ENCODE results near the gene ACRBP. TPM values are rescaled to one million over a fixed set of nuclear protein-coding genes. Genes with fewer than 3 reads are reported as not detected.

Gene ACRBP
- total and polyA plus RNA-seq, 3 donors from 2014 or later = 172 to 715 (median 241) TPM

DNA sequence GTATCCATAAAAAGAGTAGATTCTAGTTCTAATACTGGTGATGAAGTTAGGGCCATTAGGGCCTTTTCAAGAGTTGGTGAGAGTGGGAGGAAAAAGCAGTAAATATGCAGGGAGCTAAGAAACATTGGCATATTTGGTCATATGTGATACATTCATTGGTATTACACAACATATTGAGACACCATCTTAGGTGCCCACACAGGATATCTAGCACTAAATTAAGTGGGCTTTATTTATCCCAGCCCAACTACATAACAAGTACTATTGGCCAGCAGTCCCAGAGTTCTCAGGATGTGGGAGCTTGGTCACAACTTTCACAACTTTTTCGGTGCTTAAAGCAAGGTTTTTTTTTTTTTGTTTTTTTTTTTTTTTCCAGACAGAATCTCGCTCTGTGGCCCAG is 17.7 kb upstream of the ACRBP start:
- no peaks in the 10 kb centered on the region for H3K27me3 ChIP-seq
- intact Hi-C loops (cut with DNase I; ENCODE audit: low total_unique reads) = no loop called here
- H3K9me3 ChIP-seq = no peaks in the 10 kb centered on the region
- no peak overlapping the region for H3K4me3 ChIP-seq
- 78 to 87% methylated on average over 2 of the region's 2 CpGs for WGBS, 2 donors
- TF ChIP-seq, protein P1, sequence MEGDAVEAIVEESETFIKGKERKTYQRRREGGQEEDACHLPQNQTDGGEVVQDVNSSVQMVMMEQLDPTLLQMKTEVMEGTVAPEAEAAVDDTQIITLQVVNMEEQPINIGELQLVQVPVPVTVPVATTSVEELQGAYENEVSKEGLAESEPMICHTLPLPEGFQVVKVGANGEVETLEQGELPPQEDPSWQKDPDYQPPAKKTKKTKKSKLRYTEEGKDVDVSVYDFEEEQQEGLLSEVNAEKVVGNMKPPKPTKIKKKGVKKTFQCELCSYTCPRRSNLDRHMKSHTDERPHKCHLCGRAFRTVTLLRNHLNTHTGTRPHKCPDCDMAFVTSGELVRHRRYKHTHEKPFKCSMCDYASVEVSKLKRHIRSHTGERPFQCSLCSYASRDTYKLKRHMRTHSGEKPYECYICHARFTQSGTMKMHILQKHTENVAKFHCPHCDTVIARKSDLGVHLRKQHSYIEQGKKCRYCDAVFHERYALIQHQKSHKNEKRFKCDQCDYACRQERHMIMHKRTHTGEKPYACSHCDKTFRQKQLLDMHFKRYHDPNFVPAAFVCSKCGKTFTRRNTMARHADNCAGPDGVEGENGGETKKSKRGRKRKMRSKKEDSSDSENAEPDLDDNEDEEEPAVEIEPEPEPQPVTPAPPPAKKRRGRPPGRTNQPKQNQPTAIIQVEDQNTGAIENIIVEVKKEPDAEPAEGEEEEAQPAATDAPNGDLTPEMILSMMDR (IDR thresholded peaks at IDR 0.05) = no peak
- no peak for TF ChIP-seq POLR2A (IDR thresholded peaks at IDR 0.05)
- DNase-seq = no peak
- H3K27ac ChIP-seq = no peak overlapping the region
- no peaks in the 10 kb centered on the region for H3K36me3 ChIP-seq (ENCODE audit: low read depth, missing control alignments)
- peaks cover 9% of the 10 kb centered on the region for H3K4me1 ChIP-seq

DNA sequence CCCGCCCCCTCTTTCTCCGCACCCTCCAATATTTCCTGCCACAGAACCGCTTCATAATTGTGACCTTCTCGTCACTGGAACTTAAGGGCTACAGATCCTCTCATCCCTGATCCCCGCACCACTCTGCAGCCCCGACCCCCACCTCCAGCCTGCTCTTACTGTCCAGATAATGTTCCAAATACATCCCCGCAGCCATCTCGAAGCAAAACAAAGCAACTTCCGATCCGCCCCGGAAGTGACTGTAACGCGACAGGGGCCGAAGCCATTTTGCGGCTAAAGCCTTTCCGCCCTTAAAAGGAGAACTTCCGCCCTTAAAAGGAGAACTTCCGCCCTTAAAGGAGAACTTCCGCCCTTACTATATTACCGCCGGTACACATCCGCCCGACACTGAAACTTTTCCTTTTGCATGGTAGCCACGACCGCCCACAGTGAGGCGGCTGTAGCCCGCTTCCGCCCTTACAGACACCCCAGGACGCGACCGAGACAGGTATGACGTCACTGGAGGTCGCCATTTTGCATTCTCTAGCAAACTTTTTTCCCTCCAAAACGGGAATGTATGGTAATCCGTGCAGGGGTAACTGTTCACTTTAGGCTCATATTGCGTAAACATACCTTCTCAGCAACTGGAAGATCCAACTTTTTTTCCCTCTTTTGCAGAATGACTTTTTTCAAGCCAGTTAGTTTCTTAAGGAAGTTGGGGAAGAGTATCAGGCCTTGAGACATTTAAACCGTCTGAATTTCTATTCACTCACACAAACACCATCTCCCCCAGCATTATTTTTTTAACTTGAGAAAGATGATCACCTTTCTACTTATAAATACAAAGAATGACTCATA is 15.9 kb upstream of the ACRBP start, which contains the start of gene ING4:
Gene ING4, minus strand, starts transcription at position 214 of the 837 bp plus-strand sequence. Its CDS starts 18 bp downstream, at position 196.
- Histone ChIP-seq H3K4me1 (peaks cover 9% of the 10 kb centered on the region), H3K9me3 (no peaks in the 10 kb centered on the region), H3K27me3 (no peaks in the 10 kb centered on the region), H3K36me3 (ENCODE audit: low read depth, missing control alignments) (no peaks in the 10 kb centered on the region), H3K4me3 (peak within 1 kb of the TSS; percentile 68 to 91), H3K27ac (peak within 1 kb of the TSS; percentile 47 to 83)
- TF ChIP-seq, protein P1 (IDR thresholded peaks at IDR 0.05) = no peak
- TF ChIP-seq POLR2A (IDR thresholded peaks at IDR 0.05) = no peak
- WGBS, 2 donors = 2% methylated on average over 37 of the region's 37 CpGs
- intact Hi-C loops (cut with DNase I; ENCODE audit: low total_unique reads) = no loop called here
- DNase-seq = peak; percentile 100

DNA sequence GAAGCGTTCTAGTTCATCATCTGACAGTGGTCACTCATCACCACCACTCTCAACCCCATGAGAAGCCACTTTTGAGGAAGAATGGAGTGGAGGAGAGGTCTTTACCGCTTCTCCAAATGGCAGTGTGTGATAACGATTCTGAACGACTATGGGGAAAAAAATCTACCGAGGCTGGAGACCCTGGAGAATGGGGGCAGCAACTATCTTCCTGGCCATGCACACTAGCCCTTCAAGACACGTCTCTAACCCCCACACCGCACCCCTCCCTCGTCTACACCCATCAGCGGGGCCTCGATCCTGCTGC is 15.3 kb upstream of the ACRBP start:
- H3K27me3 ChIP-seq = no peaks in the 10 kb centered on the region
- H3K9me3 ChIP-seq = no peaks in the 10 kb centered on the region
- H3K4me1 ChIP-seq = peaks cover 9% of the 10 kb centered on the region
- no peak for DNase-seq
- H3K27ac ChIP-seq = peak overlapping the region; percentile 47 to 64
- H3K36me3 ChIP-seq (ENCODE audit: low read depth, missing control alignments) = no peaks in the 10 kb centered on the region
- TF ChIP-seq POLR2A (IDR thresholded peaks at IDR 0.05) = no peak
- TF ChIP-seq, protein P1 (IDR thresholded peaks at IDR 0.05) = no peak
- intact Hi-C loops (cut with DNase I; ENCODE audit: low total_unique reads) = no loop called here
- WGBS, 2 donors = 1 to 2% methylated on average over 10 of the region's 10 CpGs
- H3K4me3 ChIP-seq = peak overlapping the region; percentile 68 to 91

DNA sequence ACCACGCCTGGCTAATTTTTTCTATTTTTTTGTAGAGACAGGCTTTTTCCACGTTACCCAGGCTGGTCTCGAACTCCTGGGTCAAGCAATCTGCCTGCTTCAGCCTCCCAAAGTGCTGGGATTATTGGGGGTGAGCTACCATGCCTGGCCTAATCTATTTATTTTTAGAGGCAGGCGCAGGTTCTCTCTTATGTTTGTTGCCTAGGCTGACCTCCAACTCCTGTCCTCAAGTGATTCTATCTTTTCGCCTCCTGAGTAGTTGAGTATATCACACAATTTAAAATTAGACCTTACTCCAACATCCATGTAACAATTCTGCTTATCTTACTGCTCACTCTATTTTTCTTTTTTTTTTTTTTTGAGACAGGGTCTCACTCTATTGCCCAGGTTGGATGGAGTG is 6.8 kb upstream of the ACRBP start:
- no peak overlapping the region for H3K27ac ChIP-seq
- DNase-seq = no peak
- intact Hi-C loops (cut with DNase I; ENCODE audit: low total_unique reads) = no loop called here
- H3K9me3 ChIP-seq = no peaks in the 10 kb centered on the region
- H3K36me3 ChIP-seq (ENCODE audit: low read depth, missing control alignments) = no peaks in the 10 kb centered on the region
- TF ChIP-seq, protein P1 (IDR thresholded peaks at IDR 0.05) = no peak
- no peak for TF ChIP-seq POLR2A (IDR thresholded peaks at IDR 0.05)
- no peaks in the 10 kb centered on the region for H3K4me1 ChIP-seq
- H3K27me3 ChIP-seq = no peaks in the 10 kb centered on the region
- WGBS, 2 donors = 91 to 96% methylated on average over 5 of the region's 5 CpGs
- no peak overlapping the region for H3K4me3 ChIP-seq

DNA sequence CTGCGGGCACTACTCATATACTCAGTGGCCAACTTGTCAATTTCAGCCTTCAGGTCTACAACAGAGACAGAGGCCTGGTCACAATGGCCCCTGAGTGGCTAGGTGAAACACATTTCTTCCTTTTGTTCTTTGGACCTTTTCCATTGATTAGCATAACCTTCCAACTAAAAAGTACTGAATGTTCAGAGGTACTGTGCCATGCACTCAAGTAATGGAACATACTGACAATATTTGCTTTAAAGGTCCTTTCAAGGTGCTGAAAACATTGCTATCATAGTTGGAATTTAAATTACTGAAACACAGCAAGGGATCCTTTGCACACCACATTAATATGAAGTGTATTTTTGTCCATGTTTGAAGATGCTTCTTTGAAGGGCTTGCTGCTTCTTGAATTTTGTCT is 6.1 kb upstream of the ACRBP start:
- intact Hi-C loops (cut with DNase I; ENCODE audit: low total_unique reads) = no loop called here
- no peaks in the 10 kb centered on the region for H3K36me3 ChIP-seq (ENCODE audit: low read depth, missing control alignments)
- TF ChIP-seq, protein P1 (IDR thresholded peaks at IDR 0.05) = no peak
- TF ChIP-seq POLR2A (IDR thresholded peaks at IDR 0.05) = no peak
- 100% methylated on average over 1 of the region's 1 CpG for WGBS, 2 donors
- no peaks in the 10 kb centered on the region for H3K9me3 ChIP-seq
- no peak for DNase-seq
- H3K27me3 ChIP-seq = no peaks in the 10 kb centered on the region
- H3K4me1 ChIP-seq = no peaks in the 10 kb centered on the region
- H3K27ac ChIP-seq = no peak overlapping the region
- no peak overlapping the region for H3K4me3 ChIP-seq
